Kidney tubule cell (primary cell): ENCODE measurements around the gene SBK2.
"Not testable (repeated sequence)": the region's sequence is repeated elsewhere in the genome, so short reads cannot be mapped to it uniquely, and the experiment has no call there.

Experiments
- DNase-seq: peaks from one replicate; pipeline ENCODE4 v3.0.0-alpha.2; 2018; ENCODE audit warnings: low spot score

SBK2 gene

GRCh38 chr19:55535173-55535964 lies 1.6 kb downstream of the SBK2 start:
- no peak for DNase-seq

DNA sequence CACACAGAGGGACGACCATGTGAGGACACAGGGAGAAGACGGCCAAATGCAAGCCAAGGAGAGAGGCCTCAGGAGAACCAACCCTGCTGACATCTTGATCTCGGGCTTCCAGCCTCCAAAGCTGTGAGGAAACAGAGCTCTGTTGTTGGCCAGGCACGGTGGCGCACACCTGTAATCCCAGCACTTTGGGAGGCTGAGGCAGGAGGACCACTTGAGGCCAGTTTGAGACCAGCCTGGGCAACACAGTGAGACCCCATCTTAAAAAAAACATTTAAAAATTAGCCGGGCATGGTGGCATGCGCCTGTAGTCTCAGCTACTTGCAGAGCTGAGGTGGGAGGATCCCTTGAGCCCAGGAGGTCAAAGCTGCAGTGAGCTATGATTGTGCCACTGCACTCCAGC lies 2.7 kb downstream of the SBK2 start:
- not testable (repeated sequence) for DNase-seq

- no peak for DNase-seq
Measured at GRCh38 chr19:55530996-55531395, 5.9 kb downstream of the SBK2 start.

DNA sequence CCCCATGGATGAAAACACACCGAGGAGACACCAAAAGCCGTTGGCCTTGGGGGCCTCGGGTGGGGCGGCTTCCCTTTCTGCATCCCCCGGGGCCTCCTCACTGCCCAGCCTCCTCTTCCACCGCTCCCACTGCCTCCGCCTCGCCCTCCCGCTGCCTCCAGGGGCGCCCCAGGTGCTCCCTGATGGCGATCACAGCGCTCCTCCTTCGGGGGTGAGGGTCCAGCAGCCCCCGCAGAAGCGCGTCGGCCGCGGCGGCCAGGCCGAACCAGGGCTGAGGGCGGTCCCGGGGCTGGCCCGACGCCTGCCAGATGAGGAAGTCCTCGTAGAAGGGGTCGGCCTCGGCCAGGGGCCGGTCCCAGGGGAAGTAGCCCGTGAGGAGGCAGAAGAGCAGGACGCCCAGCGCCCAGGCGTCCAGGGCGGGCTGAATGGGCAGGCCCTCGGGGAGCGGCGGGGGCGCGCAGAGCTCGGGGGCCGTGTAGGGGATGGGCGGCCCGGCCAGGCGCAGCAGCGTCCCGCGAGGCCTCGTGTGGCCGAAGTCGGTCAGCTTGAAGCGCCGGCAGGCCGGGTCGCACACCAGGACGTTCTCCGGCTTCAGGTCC lies 7.2 kb downstream of the SBK2 start:
- DNase-seq, result no peak

GRCh38 chr19:55528030-55528803 lies 8.7 kb downstream of the SBK2 start:
- no peak for DNase-seq

DNA sequence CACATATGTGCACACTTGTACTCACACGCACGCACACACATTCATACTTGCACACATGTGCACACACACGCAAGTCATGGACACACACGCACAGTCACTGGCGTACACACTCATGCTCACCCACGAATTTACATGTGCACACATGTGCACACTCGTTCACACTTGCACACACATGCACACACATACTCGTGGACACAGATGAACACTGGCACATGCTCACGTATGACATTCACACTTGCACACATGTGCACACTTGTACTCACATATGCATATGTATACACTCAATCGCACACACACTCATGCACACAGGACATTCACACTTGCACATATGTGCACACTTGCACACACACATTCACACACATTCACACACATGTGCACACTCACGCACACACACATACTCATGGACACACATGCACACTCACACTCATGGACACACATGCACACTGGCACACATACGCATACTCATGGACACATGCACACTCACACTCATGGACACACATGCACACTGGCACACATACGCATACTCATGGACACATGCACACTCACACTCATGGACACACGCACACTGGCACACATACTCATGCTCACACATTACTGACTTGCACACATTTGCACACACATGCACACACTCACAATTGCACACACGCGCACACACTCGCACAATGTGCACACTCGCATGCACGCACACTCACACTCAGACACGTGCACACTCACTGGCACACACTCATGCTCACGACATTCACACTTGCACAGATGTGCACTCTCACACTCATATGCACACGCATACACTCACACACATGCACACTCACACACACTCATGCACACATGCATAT lies 9.5 kb downstream of the SBK2 start:
- no peak for DNase-seq

GRCh38 chr19:55526216-55527196 lies 10.4 kb downstream of the SBK2 start:
- DNase-seq, result peak; percentile 78

DNA sequence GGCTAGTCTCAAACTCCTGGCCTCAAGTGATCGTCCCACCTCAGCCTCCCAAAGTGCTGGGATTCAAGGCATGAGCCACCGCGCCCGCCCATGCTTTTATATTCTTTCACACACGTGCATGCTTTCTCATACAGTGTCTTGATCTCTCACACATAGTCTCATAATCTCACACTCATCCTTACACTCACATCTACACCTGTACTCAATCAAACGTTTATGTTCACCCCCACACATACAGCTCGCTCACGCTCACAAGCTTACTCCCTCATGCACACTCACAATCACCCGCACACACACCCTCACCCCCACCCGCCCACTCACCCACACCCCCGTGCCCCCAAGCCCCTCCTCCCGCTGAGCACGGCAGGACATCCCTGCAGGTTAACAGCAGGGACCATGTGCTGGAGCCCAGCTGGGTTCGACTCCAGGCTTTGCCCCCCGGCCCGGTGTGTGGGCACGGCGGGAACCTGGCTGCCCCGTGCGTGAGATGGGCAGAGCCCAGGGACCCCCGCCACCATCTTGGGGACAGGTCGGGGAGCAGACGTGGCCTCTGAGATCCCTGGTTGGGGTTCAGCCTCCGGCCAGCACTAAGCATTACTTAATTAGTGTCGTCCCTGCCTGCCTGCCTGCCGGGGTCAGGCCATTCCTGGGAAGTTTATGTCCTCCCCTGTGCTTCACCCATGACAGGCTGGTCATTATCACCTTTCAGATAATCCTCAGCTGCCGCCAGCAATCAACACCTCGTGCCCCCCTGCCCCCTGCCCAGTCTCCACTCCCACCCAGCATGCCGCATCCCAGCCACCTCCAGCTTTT lies 11.4 kb downstream of the SBK2 start:
- no peak for DNase-seq

DNA sequence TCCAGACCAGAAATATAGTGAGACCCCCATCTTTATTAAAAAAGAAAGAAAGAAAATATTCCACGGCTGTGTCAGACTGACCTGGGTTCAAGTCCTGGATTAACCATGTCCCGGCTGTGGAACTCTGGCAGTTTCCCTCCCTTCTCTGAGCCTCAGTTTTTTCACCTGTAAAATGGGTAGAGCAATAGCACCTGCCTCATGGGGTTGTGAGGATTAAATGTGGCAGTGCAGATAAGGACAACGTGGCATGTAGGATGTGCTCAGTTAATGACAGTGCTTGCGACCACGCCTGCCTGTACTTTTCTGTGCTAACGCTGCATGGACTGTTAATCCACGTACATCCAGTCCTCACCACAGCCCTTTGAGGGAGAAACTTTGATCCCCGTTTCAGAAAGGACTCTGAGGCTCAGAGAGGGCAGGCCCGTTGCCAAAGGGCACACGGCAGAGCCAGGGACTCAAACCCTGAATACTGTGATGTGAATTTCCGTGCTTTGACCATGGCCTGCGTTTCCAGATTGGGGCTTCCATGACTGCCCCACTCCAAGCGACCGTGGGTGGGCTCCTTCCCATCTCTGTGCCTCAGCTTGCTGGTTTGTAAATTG lies 16.1 kb downstream of the SBK2 start:
- no peak for DNase-seq

DNA sequence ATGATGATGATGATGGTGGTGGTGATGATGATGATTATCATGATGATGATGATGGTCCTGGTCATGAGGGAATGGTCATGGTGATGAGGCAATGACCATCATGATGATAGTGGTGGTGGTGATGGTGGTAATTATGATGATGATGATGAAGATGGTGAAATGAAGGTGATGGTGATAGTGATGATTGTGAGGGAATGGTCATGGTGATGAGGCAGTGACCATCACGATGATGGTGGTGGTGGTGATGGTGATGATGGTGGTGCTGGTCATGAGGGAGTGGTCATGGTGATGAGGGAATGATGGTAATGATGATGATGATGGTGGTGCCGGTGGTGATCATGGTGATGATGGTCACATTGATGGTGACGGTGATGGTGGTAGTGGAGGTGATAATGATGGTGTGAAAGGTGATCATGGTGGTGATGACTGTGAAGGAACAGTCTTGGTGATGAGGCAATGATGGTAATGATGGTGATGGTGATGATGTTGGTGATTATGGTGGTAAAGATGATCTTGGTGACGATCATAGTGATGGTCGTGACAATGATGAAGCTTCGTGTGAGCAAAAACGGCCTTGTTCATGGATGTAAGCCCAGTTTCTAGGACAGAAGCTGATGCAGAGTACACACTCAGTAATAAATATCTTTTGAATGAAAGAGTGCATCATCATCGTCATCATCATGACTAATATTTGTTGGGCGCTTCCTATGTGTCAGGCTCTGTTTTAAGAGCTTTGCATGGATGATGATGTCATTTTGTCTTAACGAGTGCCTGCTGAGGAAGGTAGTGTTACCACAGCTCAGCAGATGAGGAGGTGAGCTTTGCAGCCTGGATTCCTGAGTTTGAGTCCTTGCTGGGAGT lies 17.3 kb downstream of the SBK2 start:
- peak; percentile 62 for DNase-seq

DNA sequence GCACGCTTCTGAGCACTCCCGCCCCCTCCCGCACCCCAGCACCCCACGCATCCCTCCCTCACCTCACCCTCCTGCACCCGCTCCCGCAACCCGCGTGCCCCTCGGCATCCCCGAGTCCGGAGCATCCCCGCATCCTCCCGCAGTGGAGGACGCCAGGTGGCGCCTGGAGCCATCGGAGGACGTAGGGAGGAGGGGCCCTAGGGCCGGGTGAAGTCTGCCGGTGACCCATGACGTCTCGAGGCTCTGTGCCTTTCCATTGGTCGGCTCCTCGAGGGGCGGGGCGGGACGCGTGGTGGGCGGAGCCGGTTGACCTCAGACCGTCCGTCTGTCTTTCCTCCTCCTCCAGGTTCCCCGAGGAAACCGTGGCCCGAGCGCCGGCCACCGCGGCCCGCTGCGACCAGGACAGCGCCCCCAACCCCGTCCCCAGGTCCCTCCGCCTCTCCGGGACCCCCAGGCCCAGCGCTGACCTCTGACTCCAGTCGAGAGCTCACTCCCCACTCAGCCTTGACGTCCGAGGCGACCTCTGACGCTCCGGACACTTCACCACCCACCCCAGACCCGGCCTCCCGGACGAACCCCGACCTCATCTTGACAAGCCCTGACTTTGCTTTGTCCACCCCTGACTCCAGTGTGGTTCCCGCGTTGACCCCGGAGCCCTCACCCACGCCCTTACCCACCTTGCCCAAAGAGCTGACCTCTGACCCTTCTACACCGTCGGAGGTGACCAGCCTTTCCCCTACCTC lies 19.9 kb downstream of the SBK2 start:
- DNase-seq, result peak; percentile 92

GRCh38 chr19:55508120-55508519 lies 28.8 kb downstream of the SBK2 start:
- no peak for DNase-seq

GRCh38 chr19:55504981-55505380 lies 32.0 kb downstream of the SBK2 start:
- DNase-seq, result no peak

DNA sequence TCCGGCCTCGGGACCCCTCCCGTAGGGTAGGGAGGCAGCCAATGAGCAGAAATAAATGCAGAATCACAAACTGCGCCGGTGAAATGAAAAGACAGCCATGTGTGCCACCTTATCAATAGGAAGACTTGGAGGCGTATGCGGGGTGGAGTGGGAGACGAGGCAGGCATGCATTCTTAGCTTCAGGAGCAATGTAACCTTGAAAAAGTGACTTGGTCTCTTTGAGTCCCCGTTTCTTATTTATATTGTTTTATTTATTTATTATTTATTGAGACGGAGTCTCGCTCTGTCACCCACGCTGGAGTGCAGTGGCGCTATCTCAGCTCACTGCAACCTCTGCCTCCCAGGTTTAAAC lies 32.7 kb downstream of the SBK2 start:
- DNase-seq, result no peak

DNA sequence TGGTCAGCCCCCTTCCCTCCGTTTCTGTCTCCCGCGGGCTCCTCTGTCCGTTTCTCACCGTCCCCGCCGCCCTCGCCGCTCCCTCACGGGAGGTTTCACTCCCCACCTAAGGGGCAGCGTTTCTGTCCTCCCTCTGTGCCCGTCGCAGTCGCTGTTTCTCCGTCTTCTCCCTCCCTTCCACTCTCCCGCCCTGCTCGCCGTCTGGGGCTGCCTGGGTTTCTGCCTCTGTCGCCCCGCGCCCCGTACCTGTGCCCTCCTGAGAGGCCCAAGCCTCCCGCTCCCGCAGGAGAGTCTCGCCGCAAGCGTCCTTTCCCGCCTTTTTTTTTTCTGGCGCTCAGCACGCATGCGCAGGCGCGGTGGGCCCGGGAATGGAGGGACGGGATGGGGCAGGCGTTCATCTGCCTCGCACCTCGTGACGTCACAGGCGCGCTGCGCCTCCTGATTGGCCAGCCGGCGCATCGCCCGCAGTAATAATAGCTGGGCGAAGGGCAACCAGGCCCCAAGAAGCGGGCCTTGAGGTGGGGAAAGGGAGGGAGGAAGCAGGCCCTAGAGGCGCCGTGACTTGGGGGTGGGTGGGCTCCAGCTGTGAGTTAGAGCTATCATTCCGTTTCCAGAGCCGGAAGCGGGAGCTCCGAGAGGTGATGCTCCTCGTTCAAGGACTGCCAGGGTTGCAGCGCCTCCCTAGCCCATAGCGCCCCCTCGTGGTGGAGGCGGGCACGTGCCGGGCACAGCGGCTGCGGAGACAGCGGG lies 33.3 kb downstream of the SBK2 start:
- DNase-seq, result peak; percentile 91

GRCh38 chr19:55503157-55503501 lies 33.8 kb downstream of the SBK2 start:
- DNase-seq, result no peak

DNA sequence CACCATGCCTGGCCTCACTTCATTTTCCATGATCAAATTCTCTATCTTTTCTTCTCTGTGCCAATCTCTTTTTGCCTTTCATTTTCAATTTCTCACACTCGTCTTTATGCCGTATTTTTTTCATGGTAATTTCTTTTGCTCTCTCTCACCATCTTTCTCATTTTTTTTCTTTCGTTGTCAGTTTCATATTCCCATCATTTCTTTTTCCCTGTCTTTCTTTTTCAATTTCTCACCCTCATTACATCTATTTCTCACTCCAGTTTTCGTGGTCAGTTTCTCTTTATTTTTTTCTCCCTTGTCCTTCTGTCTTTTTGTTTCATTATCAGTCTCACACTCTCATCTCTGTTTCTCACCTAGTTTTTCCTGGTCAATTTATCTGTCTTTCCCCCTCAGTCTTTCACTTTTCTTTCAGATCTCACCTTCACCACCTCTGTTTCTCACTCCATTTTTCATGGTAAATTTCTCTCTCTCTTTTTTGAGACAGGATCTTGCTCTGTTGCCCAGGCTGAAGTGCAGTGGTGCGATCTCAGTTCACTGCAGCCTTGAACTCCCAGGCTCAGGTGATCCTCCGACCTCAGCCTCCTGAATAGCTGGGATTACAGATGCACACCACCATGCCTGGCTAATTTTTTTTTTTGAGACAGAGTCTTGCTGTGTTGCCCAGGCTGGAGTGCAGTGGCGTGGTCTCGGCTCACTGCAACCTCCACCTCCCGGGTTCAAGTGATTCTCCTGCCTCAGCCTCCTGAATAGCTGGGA lies 34.6 kb downstream of the SBK2 start:
- no peak for DNase-seq
